GM12878 (cell line): ENCODE data around the gene TSSK3. TPM values are rescaled to one million over a fixed set of nuclear protein-coding genes. Genes with fewer than 3 reads are reported as not detected.

Source experiments
- CHD1 ChIP-seq: IDR thresholded peaks from 2 replicates; pipeline ENCODE4 v1.6.1; 2012; ENCODE audit warnings: low read depth, low read length, improper control_type of control experiment
- EED ChIP-seq: sonication (generic); IDR thresholded peaks from 2 replicates; pipeline ENCODE4 v1.6.1; 2016; ENCODE audit warnings: antibody characterized with exemption, low read depth
- FOS ChIP-seq: IDR thresholded peaks from 3 replicates; pipeline ENCODE4 v1.6.1; 2011; ENCODE audit warnings: borderline replicate concordance; ENCODE audit not compliant: insufficient read length; ENCODE audit errors: extremely low read depth
- HCFC1 ChIP-seq: fragments of 150-350 bp; IDR thresholded peaks from 2 replicates; pipeline ENCODE4 v1.6.1; 2014; ENCODE audit warnings: low read length
- MYB ChIP-seq: fragments of 150-350 bp; IDR thresholded peaks from 2 replicates; pipeline ENCODE4 v1.6.1; 2014; ENCODE audit warnings: mild to moderate bottlenecking, low read depth, low read length, borderline replicate concordance
- NFYA ChIP-seq: IDR thresholded peaks from 2 replicates; pipeline ENCODE4 v1.6.1; 2011; ENCODE audit warnings: low read depth, mild to moderate bottlenecking, low read length, improper control_type of control experiment, borderline replicate concordance
- RELA ChIP-seq: fragments of 450-650 bp; IDR thresholded peaks from 2 replicates; pipeline ENCODE4 v1.8.0; 2014; ENCODE audit warnings: borderline replicate concordance; ENCODE audit not compliant: partially characterized antibody
- RFX5 ChIP-seq: IDR thresholded peaks from 2 replicates; pipeline ENCODE4 v1.6.1; 2011; ENCODE audit warnings: low read depth, low read length, improper control_type of control experiment
- SIN3A ChIP-seq: IDR thresholded peaks from 2 replicates; pipeline ENCODE4 v1.6.1; 2012; ENCODE audit warnings: low read depth, low read length, improper control_type of control experiment
- SUPT20H ChIP-seq: IDR thresholded peaks from 2 replicates; pipeline ENCODE4 v1.6.1; 2011; ENCODE audit warnings: low read depth, mild to moderate bottlenecking, low read length, moderate library complexity, borderline replicate concordance; ENCODE audit not compliant: control insufficient read depth
- TBL1XR1 ChIP-seq: IDR thresholded peaks from 2 replicates; pipeline ENCODE4 v1.6.1; 2012; ENCODE audit warnings: low read depth, low read length, improper control_type of control experiment
- polyA plus RNA-seq, 11 experiments: library from polyadenylated mRNA; depleted of rRNA in 4 of 11; unstranded in 6 of 11; stranded (reverse) in 5 of 11; fragments of >200 nt; fragmentation: Nextera tagmentation in 4 of 11; fragmentation: Illumina TruSeq in 1 of 11; extraction: Ambion mirVana in 4 of 11; extraction: Trizol in 1 of 11; gene quantifications; 1 replicate in 1 of 11; 2 replicates in 10 of 11; pipeline versions ENCODE4 v1.2.1 to v1.2.3, GENCODE V29; 2011 to 2016; ENCODE audit warnings: inconsistent platforms in 2 of 11, missing spikeins in 2 of 11, low read depth in 1 of 11
- total RNA-seq, 4 experiments: library from RNA; depleted of rRNA in 3 of 4; stranded (reverse); fragments of >200 nt in 3 of 4; fragmentation: Illumina TruSeq in 1 of 4; extraction: Trizol in 1 of 4; gene quantifications; 2 replicates each; pipeline versions ENCODE4 v1.2.1 to v1.2.3, GENCODE V29; 2013 to 2021
- TF ChIP-seq, protein P1 (sequence below): fragments of 150-350 bp; IDR thresholded peaks from 2 replicates; pipeline ENCODE4 v1.6.1; 2014; ENCODE audit warnings: mild to moderate bottlenecking, low read depth, low read length
- TF ChIP-seq, protein P2 (sequence below): fragments of 450-650 bp; IDR thresholded peaks from 2 replicates; pipeline ENCODE4 v1.6.1; 2017; ENCODE audit warnings: low read depth, mild to moderate bottlenecking, moderate library complexity
- TF ChIP-seq, protein P3 (sequence below): fragments of 450-650 bp; IDR thresholded peaks from 2 replicates; pipeline ENCODE4 v1.6.1; 2017; ENCODE audit warnings: mild to moderate bottlenecking, low read depth, inconsistent platforms; ENCODE audit not compliant: poor library complexity, severe bottlenecking
- TF ChIP-seq, protein P4 (sequence below): fragments of 450-650 bp; IDR thresholded peaks from 2 replicates; pipeline ENCODE4 v1.6.1; 2016; ENCODE audit warnings: mild to moderate bottlenecking
- TF ChIP-seq, protein P5 (sequence below): fragments of 450-650 bp; formaldehyde crosslinking; IDR thresholded peaks from 2 replicates; pipeline ENCODE4 v1.4.0; 2020; ENCODE audit warnings: mild to moderate bottlenecking, moderate library complexity
- TF ChIP-seq, protein P6 (sequence below): IDR thresholded peaks from 2 replicates; pipeline ENCODE4 v1.6.1; 2011; ENCODE audit warnings: mild to moderate bottlenecking, low read depth, low read length, moderate library complexity; ENCODE audit not compliant: insufficient replicate concordance

Gene TSSK3
- total and polyA plus RNA-seq, 10 of the 15 experiments (the other 5 are each of a cell fraction or from before 2014, with no cell fraction given) = 0.42 to 0.82 (median 0.60) TPM

DNA sequence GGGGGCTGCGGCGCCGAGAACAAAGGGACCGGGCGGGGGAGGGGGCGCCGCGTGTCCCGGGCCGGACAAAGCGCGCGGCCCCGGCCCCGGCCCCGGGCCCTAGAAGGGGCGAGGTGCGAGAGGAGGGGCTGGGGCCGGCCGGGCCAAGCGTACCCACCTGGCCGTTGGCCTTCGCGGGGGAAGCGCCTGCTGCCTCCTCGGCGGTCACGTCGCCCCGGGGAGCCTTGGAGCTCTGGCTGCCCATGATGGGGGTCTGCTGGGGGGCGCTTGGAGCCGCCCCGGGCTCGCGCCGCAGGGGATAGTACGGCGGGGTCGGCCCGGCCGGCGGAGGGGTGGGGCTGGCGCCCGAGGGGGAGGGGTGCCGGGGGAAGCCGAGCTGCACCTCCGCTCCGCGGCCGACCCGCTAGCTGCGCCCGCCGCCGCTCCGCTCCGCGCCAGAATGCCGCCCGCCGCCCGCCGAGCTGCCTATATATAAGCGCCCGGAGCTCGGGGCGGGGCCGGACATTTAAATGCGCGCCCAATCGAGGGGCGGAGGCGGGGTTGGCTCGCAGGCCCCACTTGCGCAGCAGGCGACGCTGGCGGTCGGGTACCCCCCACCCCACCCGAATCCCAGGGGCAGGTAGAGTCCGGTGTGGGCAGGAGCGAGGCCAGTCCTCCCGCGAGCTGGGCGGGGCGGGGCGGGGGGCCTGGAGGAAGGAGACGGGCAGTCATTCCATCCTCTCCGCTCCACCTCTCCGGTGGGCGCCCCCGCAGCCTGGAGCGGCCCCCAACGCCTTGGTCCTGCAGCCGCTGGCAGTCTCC is 26.3 kb upstream of the TSSK3 start, which contains the start of gene MARCKSL1 (continued):
- TF ChIP-seq, protein P1, sequence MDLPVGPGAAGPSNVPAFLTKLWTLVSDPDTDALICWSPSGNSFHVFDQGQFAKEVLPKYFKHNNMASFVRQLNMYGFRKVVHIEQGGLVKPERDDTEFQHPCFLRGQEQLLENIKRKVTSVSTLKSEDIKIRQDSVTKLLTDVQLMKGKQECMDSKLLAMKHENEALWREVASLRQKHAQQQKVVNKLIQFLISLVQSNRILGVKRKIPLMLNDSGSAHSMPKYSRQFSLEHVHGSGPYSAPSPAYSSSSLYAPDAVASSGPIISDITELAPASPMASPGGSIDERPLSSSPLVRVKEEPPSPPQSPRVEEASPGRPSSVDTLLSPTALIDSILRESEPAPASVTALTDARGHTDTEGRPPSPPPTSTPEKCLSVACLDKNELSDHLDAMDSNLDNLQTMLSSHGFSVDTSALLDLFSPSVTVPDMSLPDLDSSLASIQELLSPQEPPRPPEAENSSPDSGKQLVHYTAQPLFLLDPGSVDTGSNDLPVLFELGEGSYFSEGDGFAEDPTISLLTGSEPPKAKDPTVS = no peak
- TF ChIP-seq, protein P2, sequence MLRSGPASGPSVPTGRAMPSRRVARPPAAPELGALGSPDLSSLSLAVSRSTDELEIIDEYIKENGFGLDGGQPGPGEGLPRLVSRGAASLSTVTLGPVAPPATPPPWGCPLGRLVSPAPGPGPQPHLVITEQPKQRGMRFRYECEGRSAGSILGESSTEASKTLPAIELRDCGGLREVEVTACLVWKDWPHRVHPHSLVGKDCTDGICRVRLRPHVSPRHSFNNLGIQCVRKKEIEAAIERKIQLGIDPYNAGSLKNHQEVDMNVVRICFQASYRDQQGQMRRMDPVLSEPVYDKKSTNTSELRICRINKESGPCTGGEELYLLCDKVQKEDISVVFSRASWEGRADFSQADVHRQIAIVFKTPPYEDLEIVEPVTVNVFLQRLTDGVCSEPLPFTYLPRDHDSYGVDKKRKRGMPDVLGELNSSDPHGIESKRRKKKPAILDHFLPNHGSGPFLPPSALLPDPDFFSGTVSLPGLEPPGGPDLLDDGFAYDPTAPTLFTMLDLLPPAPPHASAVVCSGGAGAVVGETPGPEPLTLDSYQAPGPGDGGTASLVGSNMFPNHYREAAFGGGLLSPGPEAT = no peak
- no peak for TF ChIP-seq MYB
- TF ChIP-seq, protein P3, sequence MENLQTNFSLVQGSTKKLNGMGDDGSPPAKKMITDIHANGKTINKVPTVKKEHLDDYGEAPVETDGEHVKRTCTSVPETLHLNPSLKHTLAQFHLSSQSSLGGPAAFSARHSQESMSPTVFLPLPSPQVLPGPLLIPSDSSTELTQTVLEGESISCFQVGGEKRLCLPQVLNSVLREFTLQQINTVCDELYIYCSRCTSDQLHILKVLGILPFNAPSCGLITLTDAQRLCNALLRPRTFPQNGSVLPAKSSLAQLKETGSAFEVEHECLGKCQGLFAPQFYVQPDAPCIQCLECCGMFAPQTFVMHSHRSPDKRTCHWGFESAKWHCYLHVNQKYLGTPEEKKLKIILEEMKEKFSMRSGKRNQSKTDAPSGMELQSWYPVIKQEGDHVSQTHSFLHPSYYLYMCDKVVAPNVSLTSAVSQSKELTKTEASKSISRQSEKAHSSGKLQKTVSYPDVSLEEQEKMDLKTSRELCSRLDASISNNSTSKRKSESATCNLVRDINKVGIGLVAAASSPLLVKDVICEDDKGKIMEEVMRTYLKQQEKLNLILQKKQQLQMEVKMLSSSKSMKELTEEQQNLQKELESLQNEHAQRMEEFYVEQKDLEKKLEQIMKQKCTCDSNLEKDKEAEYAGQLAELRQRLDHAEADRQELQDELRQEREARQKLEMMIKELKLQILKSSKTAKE = no peak
- TF ChIP-seq FOS = no peak
- no peak for TF ChIP-seq RELA
- no peak for TF ChIP-seq CHD1
- no peak for TF ChIP-seq SIN3A
- TF ChIP-seq SUPT20H = no peak
- TF ChIP-seq, protein P4, sequence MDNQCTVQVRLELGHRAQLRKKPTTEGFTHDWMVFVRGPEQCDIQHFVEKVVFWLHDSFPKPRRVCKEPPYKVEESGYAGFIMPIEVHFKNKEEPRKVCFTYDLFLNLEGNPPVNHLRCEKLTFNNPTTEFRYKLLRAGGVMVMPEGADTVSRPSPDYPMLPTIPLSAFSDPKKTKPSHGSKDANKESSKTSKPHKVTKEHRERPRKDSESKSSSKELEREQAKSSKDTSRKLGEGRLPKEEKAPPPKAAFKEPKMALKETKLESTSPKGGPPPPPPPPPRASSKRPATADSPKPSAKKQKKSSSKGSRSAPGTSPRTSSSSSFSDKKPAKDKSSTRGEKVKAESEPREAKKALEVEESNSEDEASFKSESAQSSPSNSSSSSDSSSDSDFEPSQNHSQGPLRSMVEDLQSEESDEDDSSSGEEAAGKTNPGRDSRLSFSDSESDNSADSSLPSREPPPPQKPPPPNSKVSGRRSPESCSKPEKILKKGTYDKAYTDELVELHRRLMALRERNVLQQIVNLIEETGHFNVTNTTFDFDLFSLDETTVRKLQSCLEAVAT = no peak
- no peak for TF ChIP-seq HCFC1
- TF ChIP-seq RFX5 = no peak
- no peak for TF ChIP-seq NFYA
- TF ChIP-seq EED = no peak
- no peak for TF ChIP-seq TBL1XR1
- TF ChIP-seq, protein P5, sequence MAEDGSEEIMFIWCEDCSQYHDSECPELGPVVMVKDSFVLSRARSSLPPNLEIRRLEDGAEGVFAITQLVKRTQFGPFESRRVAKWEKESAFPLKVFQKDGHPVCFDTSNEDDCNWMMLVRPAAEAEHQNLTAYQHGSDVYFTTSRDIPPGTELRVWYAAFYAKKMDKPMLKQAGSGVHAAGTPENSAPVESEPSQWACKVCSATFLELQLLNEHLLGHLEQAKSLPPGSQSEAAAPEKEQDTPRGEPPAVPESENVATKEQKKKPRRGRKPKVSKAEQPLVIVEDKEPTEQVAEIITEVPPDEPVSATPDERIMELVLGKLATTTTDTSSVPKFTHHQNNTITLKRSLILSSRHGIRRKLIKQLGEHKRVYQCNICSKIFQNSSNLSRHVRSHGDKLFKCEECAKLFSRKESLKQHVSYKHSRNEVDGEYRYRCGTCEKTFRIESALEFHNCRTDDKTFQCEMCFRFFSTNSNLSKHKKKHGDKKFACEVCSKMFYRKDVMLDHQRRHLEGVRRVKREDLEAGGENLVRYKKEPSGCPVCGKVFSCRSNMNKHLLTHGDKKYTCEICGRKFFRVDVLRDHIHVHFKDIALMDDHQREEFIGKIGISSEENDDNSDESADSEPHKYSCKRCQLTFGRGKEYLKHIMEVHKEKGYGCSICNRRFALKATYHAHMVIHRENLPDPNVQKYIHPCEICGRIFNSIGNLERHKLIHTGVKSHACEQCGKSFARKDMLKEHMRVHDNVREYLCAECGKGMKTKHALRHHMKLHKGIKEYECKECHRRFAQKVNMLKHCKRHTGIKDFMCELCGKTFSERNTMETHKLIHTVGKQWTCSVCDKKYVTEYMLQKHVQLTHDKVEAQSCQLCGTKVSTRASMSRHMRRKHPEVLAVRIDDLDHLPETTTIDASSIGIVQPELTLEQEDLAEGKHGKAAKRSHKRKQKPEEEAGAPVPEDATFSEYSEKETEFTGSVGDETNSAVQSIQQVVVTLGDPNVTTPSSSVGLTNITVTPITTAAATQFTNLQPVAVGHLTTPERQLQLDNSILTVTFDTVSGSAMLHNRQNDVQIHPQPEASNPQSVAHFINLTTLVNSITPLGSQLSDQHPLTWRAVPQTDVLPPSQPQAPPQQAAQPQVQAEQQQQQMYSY = no peak
- TF ChIP-seq, protein P6, sequence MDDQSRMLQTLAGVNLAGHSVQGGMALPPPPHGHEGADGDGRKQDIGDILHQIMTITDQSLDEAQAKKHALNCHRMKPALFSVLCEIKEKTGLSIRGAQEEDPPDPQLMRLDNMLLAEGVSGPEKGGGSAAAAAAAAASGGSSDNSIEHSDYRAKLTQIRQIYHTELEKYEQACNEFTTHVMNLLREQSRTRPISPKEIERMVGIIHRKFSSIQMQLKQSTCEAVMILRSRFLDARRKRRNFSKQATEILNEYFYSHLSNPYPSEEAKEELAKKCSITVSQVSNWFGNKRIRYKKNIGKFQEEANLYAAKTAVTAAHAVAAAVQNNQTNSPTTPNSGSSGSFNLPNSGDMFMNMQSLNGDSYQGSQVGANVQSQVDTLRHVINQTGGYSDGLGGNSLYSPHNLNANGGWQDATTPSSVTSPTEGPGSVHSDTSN = no peak
